Mammary epithelial cell (primary cell): Measurements from ENCODE around the gene RNU1-3.
"Not testable (repeated sequence)": the region's sequence is repeated elsewhere in the genome, so short reads cannot be mapped to it uniquely, and the experiment has no call there.

ENCODE experiments used
- CTCF ChIP-seq, 2 donors: IDR thresholded peaks in 1 of 2; conservative IDR thresholded peaks in 1 of 2; 2 replicates each; pipeline ENCODE4 v1.5.1; 2011 to 2012; ENCODE audit warnings: inconsistent platforms in 2 of 2, low read length in 2 of 2, mild to moderate bottlenecking in 2 of 2, control low read depth in 1 of 2, low read depth in 1 of 2; ENCODE audit not compliant: insufficient read depth in 1 of 2; ENCODE audit errors: extremely low read depth in 1 of 2
- EZH2 ChIP-seq: IDR thresholded peaks from 2 replicates; pipeline ENCODE4 v1.6.1; 2012; ENCODE audit warnings: low read length, inconsistent platforms, borderline replicate concordance

DNA sequence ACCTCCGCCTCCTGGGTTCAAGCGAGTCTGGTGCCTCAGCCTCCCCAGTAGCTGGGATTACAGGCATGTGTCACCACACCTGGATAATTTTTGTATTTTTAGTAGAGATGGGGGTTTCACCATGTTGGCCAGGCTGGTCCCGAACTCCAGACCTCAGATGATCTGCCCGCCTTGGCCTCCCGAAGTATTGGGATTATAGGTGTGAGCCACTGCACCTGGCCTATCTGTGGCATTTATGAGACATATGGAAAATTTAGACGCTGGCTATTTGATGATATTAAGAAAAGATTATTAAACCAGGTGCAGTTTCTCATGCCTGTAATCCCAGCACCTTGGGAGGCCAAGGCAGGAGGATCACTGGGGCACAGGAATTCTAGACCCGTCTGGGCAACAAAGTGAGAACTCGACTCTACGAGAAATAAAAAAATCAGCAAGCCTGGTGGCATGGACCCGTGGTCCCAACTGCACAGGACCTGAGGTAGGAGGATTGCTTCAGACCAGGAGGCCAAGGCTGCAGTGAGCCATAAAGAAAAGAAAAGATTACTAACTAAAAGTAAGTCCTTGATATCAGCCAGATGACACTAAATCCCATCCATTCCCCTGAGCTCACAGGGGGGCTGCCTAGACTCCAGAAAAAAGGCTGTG lies 30.1 kb downstream of the RNU1-3 start:
- not testable (repeated sequence) for TF ChIP-seq EZH2; CTCF (conservative IDR thresholded peaks at IDR 0.05 in 1 of 2, IDR thresholded peaks at IDR 0.05 in 1 of 2; ENCODE audit: extremely low read depth in 1 of 2, insufficient read depth in 1 of 2, low read depth in 1 of 2, low read length in 2 of 2)
